Karpas-422 (cell line): ENCODE data around the gene MATR3. TPM values are rescaled to one million over a fixed set of nuclear protein-coding genes. Genes with fewer than 3 reads are reported as not detected.

ENCODE experiments used
- DNase-seq: peaks from one replicate; pipeline ENCODE4 v3.0.0-alpha.2; 2015
- H2AFZ ChIP-seq: fragments of 200-600 bp; sonication (generic); 2 replicates; pipeline ENCODE4 v1.6.1; 2014; ENCODE audit warnings: antibody characterized with exemption, low read length, mixed read lengths
- H3K27ac ChIP-seq: fragments of 200-600 bp; sonication (generic); 2 replicates; pipeline ENCODE4 v1.5.1; 2014; ENCODE audit warnings: mild to moderate bottlenecking, low read length, moderate library complexity
- H3K27me3 ChIP-seq: fragments of 200-600 bp; sonication (generic); 2 replicates; pipeline ENCODE4 v1.6.1; 2014; ENCODE audit warnings: low read length, mixed read lengths
- H3K36me3 ChIP-seq: fragments of 200-600 bp; sonication (generic); 2 replicates; pipeline ENCODE4 v1.6.1; 2014; ENCODE audit warnings: low read length, mixed read lengths; ENCODE audit not compliant: insufficient read depth
- H3K4me1 ChIP-seq: fragments of 200-600 bp; sonication (generic); 2 replicates; pipeline ENCODE4 v1.6.1; 2014; ENCODE audit warnings: mild to moderate bottlenecking, low read length, mixed read lengths
- H3K4me2 ChIP-seq: fragments of 200-600 bp; sonication (generic); 2 replicates; pipeline ENCODE4 v1.6.1; 2014; ENCODE audit warnings: low read length, low read depth, mild to moderate bottlenecking; ENCODE audit not compliant: poor library complexity, severe bottlenecking
- H3K4me3 ChIP-seq: fragments of 200-600 bp; sonication (generic); 2 replicates; pipeline ENCODE4 v1.5.1; 2014; ENCODE audit warnings: mild to moderate bottlenecking, antibody characterized with exemption, low read length, mixed read lengths
- H3K79me2 ChIP-seq: fragments of 200-600 bp; sonication (generic); 2 replicates; pipeline ENCODE4 v1.6.1; 2014; ENCODE audit warnings: mild to moderate bottlenecking, low read length, mixed read lengths
- H3K9ac ChIP-seq: fragments of 200-600 bp; sonication (generic); 2 replicates; pipeline ENCODE4 v1.6.0; 2014; ENCODE audit warnings: low read length
- H3K9me2 ChIP-seq: fragments of 200-600 bp; sonication (generic), shearing (Covaris generic); replicated peaks from 2 replicates; pipeline ENCODE4 v1.6.0; 2014; ENCODE audit warnings: mild to moderate bottlenecking, low read length, moderate library complexity; ENCODE audit not compliant: insufficient read depth
- H3K9me3 ChIP-seq: fragments of 300-700, 200-600 bp; sonication (generic); 2 replicates; pipeline ENCODE4 v1.6.1; 2014; ENCODE audit warnings: low read length, mixed read lengths
- H4K20me1 ChIP-seq: fragments of 200-600 bp; sonication (generic); 2 replicates; pipeline ENCODE4 v1.6.1; 2014; ENCODE audit warnings: mild to moderate bottlenecking, antibody characterized with exemption, low read length, low read depth; ENCODE audit not compliant: insufficient read depth
- total RNA-seq: library from RNA; depleted of rRNA; stranded (reverse); fragments of >200 nt; shearing (Covaris generic); gene quantifications from 2 replicates; pipeline ENCODE4 v1.2.3, GENCODE V29; 2014; ENCODE audit warnings: low replicate concordance

MATR3 gene
- total RNA-seq, 1 experiment from 2014 or later, result 245 TPM

GRCh38 chr5:139275956-139276355 is 17.6 kb upstream of the MATR3 start:
- DNase-seq, result no peak
- peaks cover 45% of the 10 kb centered on the region for H3K4me1 ChIP-seq
- no peaks in the 10 kb centered on the region for H3K9me2 ChIP-seq
- no peak overlapping the region for H2AFZ ChIP-seq
- H3K9ac ChIP-seq, result peak overlapping the region; percentile 98; the same call in 1 of the 2 replicates
- H3K4me2 ChIP-seq, result peak overlapping the region; percentile 87
- peaks cover 64% of the 10 kb centered on the region for H3K79me2 ChIP-seq
- no peaks in the 10 kb centered on the region for H3K9me3 ChIP-seq
- peaks cover 13% of the 10 kb centered on the region; the same call in 1 of the 2 replicates for H4K20me1 ChIP-seq
- peak overlapping the region; percentile 81 for H3K4me3 ChIP-seq
- peaks cover 48% of the 10 kb centered on the region for H3K36me3 ChIP-seq
- H3K27me3 ChIP-seq, result no peaks in the 10 kb centered on the region
- H3K27ac ChIP-seq, result peak overlapping the region; percentile 23

GRCh38 chr5:139276426-139276825 is 17.1 kb upstream of the MATR3 start:
- Histone ChIP-seq H3K9me2 (no peaks in the 10 kb centered on the region), H3K27ac (peak overlapping the region; percentile 23; the same call in 1 of the 2 replicates), H3K9ac (peak overlapping the region; percentile 98; the same call in 1 of the 2 replicates)

DNA sequence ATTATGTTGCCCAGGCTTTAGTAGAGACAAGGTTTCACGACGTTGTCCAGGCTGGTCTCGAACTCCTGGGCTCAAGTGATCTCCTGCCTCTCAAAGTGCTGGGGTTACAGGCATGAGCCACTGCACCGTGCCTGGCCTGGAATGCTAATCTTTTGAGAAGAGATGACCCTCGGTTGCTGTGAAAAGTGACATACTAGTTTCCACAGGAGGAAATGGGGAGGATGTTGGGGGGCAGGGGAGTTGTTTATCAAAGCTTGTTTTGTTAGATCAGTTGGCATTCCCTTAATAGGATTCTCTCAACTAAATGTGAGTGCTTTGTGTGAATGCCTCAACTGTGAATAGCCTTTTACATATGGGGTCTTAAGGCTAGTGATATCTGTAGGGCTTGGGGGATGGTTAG is 16.4 kb upstream of the MATR3 start:
- H3K4me1 ChIP-seq, result peaks cover 45% of the 10 kb centered on the region
- DNase-seq, result no peak
- no peak overlapping the region for H3K4me3 ChIP-seq
- H3K79me2 ChIP-seq, result peaks cover 69% of the 10 kb centered on the region
- H3K27ac ChIP-seq, result no peak overlapping the region
- peaks cover 58% of the 10 kb centered on the region for H3K36me3 ChIP-seq
- peak overlapping the region; percentile 87 for H3K4me2 ChIP-seq
- no peak overlapping the region for H2AFZ ChIP-seq
- no peak overlapping the region for H3K9ac ChIP-seq
- H3K9me3 ChIP-seq, result no peaks in the 10 kb centered on the region
- H4K20me1 ChIP-seq, result peaks cover 13% of the 10 kb centered on the region; the same call in 1 of the 2 replicates
- H3K9me2 ChIP-seq, result no peaks in the 10 kb centered on the region
- no peaks in the 10 kb centered on the region for H3K27me3 ChIP-seq

More at GRCh38 chr5:139276426-139276825, 17.1 kb upstream of the MATR3 start:
- Histone ChIP-seq H4K20me1 (peaks cover 13% of the 10 kb centered on the region; the same call in 1 of the 2 replicates), H3K4me1 (peaks cover 45% of the 10 kb centered on the region), H3K4me3 (peak overlapping the region; percentile 81), H3K36me3 (peaks cover 51% of the 10 kb centered on the region), H2AFZ (no peak overlapping the region), H3K79me2 (peaks cover 65% of the 10 kb centered on the region), H3K27me3 (no peaks in the 10 kb centered on the region), H3K9me3 (no peaks in the 10 kb centered on the region), H3K4me2 (peak overlapping the region; percentile 87)
- DNase-seq, result no peak

GRCh38 chr5:139278540-139279274 is 14.8 kb upstream of the MATR3 start:
- no peak overlapping the region for H3K9ac ChIP-seq
- no peak overlapping the region for H3K4me3 ChIP-seq
- H3K4me1 ChIP-seq, result peaks cover 36% of the 10 kb centered on the region
- peaks cover 13% of the 10 kb centered on the region; the same call in 1 of the 2 replicates for H4K20me1 ChIP-seq
- H3K36me3 ChIP-seq, result peaks cover 73% of the 10 kb centered on the region
- H3K27me3 ChIP-seq, result no peaks in the 10 kb centered on the region
- H3K27ac ChIP-seq, result no peak overlapping the region
- H3K4me2 ChIP-seq, result no peak overlapping the region
- no peaks in the 10 kb centered on the region for H3K9me3 ChIP-seq
- H2AFZ ChIP-seq, result no peak overlapping the region
- H3K9me2 ChIP-seq, result no peaks in the 10 kb centered on the region
- no peak for DNase-seq
- H3K79me2 ChIP-seq, result peaks cover 70% of the 10 kb centered on the region

- Histone ChIP-seq H3K9me3 (no peaks in the 10 kb centered on the region), H4K20me1 (no peaks in the 10 kb centered on the region), H3K9me2 (no peaks in the 10 kb centered on the region), H3K4me2 (no peak overlapping the region), H3K4me1 (peaks cover 6% of the 10 kb centered on the region), H2AFZ (no peak overlapping the region), H3K79me2 (peaks cover 39% of the 10 kb centered on the region), H3K27ac (no peak overlapping the region), H3K4me3 (no peak overlapping the region), H3K27me3 (no peaks in the 10 kb centered on the region), H3K9ac (no peak overlapping the region), H3K36me3 (peaks cover 77% of the 10 kb centered on the region)
- no peak for DNase-seq
Observed at GRCh38 chr5:139282197-139282557, 11.4 kb upstream of the MATR3 start.

GRCh38 chr5:139283252-139284166 is 10.0 kb upstream of the MATR3 start:
- no peaks in the 10 kb centered on the region for H3K9me3 ChIP-seq
- no peaks in the 10 kb centered on the region for H3K9me2 ChIP-seq
- DNase-seq, result no peak
- no peaks in the 10 kb centered on the region for H4K20me1 ChIP-seq
- no peaks in the 10 kb centered on the region for H3K4me1 ChIP-seq
- H3K36me3 ChIP-seq, result peaks cover 63% of the 10 kb centered on the region
- no peak overlapping the region for H3K4me3 ChIP-seq
- no peaks in the 10 kb centered on the region for H3K27me3 ChIP-seq
- H3K79me2 ChIP-seq, result peaks cover 25% of the 10 kb centered on the region
- H3K9ac ChIP-seq, result no peak overlapping the region
- no peak overlapping the region for H2AFZ ChIP-seq
- H3K27ac ChIP-seq, result no peak overlapping the region
- H3K4me2 ChIP-seq, result no peak overlapping the region

DNA sequence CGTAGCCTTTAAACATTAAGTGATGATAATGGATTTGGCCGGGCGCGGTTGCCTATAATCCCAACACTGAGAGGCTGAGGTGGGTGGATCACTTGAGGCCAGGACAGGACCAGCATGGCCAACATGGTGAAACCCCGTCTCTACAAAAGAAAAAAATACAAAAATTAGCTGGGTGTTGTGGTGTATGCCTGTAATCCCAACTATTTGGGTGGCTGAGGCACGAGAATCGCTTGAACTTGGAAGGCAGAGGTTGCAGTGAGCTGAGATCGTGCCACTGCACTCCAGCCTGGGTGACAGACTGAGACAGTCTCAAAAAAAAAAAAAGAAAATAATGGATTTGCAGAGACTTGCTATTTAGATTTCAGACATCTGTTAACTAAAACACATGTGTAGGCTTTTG is 9.2 kb upstream of the MATR3 start:
- Histone ChIP-seq H3K9me2 (no peaks in the 10 kb centered on the region), H3K36me3 (peaks cover 58% of the 10 kb centered on the region)

More for the DNA sequence above, 9.2 kb upstream of the MATR3 start:
- H3K4me2 ChIP-seq, result no peak overlapping the region
- no peak overlapping the region for H3K27ac ChIP-seq
- no peaks in the 10 kb centered on the region for H3K4me1 ChIP-seq
- H3K79me2 ChIP-seq, result peaks cover 20% of the 10 kb centered on the region
- H3K4me3 ChIP-seq, result no peak overlapping the region
- H3K27me3 ChIP-seq, result no peaks in the 10 kb centered on the region
- H3K9me3 ChIP-seq, result no peaks in the 10 kb centered on the region
- H4K20me1 ChIP-seq, result no peaks in the 10 kb centered on the region
- H2AFZ ChIP-seq, result no peak overlapping the region
- H3K9ac ChIP-seq, result no peak overlapping the region
- no peak for DNase-seq
